Gastroesophageal sphincter (tissue), 3 donors: ENCODE data around the gene PLET1.

ENCODE experiments used
- EP300 ChIP-seq: sonication (generic); formaldehyde crosslinking; IDR thresholded peaks from one replicate; pipeline ENCODE4 v1.6.1; 2017; ENCODE audit warnings: antibody characterized with exemption, mild to moderate bottlenecking
- POLR2A ChIP-seq, 2 donors: fragments of 450-650 bp; IDR thresholded peaks; one replicate each; pipeline ENCODE4 v1.6.1; 2017; ENCODE audit warnings: antibody characterized with exemption in 2 of 2, mild to moderate bottlenecking in 2 of 2, moderate library complexity in 1 of 2
- POLR2AphosphoS5 ChIP-seq: sonication (generic); formaldehyde crosslinking; IDR thresholded peaks from one replicate; pipeline ENCODE4 v1.6.1; 2017; ENCODE audit warnings: antibody characterized with exemption
- TF ChIP-seq, protein P1 (sequence below), 4 experiments: fragments of 200-600 bp in 2 of 4; fragments of 450-650 bp in 2 of 4; sonication (generic) in 1 of 4; IDR thresholded peaks; one replicate each; pipeline ENCODE4 v1.5.1; 2017 to 2019; ENCODE audit warnings: antibody characterized with exemption in 4 of 4, mild to moderate bottlenecking in 2 of 4, moderate library complexity in 2 of 4

GRCh38 chr11:112271242-112271641 is 10.6 kb upstream of the PLET1 start:
- TF ChIP-seq POLR2A (IDR thresholded peaks at IDR 0.05) (no peak), POLR2AphosphoS5 (no peak), EP300 (no peak)
- TF ChIP-seq, protein P1, sequence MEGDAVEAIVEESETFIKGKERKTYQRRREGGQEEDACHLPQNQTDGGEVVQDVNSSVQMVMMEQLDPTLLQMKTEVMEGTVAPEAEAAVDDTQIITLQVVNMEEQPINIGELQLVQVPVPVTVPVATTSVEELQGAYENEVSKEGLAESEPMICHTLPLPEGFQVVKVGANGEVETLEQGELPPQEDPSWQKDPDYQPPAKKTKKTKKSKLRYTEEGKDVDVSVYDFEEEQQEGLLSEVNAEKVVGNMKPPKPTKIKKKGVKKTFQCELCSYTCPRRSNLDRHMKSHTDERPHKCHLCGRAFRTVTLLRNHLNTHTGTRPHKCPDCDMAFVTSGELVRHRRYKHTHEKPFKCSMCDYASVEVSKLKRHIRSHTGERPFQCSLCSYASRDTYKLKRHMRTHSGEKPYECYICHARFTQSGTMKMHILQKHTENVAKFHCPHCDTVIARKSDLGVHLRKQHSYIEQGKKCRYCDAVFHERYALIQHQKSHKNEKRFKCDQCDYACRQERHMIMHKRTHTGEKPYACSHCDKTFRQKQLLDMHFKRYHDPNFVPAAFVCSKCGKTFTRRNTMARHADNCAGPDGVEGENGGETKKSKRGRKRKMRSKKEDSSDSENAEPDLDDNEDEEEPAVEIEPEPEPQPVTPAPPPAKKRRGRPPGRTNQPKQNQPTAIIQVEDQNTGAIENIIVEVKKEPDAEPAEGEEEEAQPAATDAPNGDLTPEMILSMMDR (IDR thresholded peaks at IDR 0.05), result no peak
